DOHH2 (cell line): ENCODE data around the gene ARF1.

Experiments used
- CTCF ChIP-seq: fragments of 200-600 bp; sonication (generic); IDR thresholded peaks from one replicate; pipeline ENCODE4 v1.5.1; 2014; ENCODE audit warnings: antibody characterized with exemption, mild to moderate bottlenecking, low read depth, low read length; ENCODE audit not compliant: poor library complexity, severe bottlenecking
- EZH2phosphoT487 ChIP-seq: fragments of 200-600 bp; sonication (generic); IDR thresholded peaks from 2 replicates; pipeline ENCODE4 v1.6.1; 2017; ENCODE audit warnings: borderline replicate concordance, mild to moderate bottlenecking, antibody characterized with exemption, low read length, moderate library complexity, mixed read lengths

GRCh38 chr1:228058172-228058948 lies 24.1 kb upstream of the ARF1 start:
- TF ChIP-seq CTCF (no peak), EZH2phosphoT487 (no peak)
